Liver (tissue), 9 donors: ENCODE measurements around the gene CRACDL. TPM values are rescaled to one million over a fixed set of nuclear protein-coding genes. Genes with fewer than 3 reads are reported as not detected.

ENCODE experiments used
- DNase-seq: peaks from one replicate; pipeline ENCODE4 v3.0.0-alpha.2; 2017; ENCODE audit warnings: low spot score
- H3K27ac ChIP-seq, 2 donors: one replicate each; pipeline ENCODE4 v1.7.0; 2013; ENCODE audit warnings: inconsistent platforms in 2 of 2, low read length in 2 of 2, control low read depth in 1 of 2, low read depth in 1 of 2, mild to moderate bottlenecking in 1 of 2
- H3K27me3 ChIP-seq, 4 donors: one replicate each; pipeline versions ENCODE4 v1.6.1 to v1.7.0; 2013; ENCODE audit warnings: low read length in 3 of 4, inconsistent platforms in 1 of 4, mild to moderate bottlenecking in 1 of 4, moderate library complexity in 1 of 4; ENCODE audit not compliant: control insufficient read depth in 4 of 4, insufficient read depth in 4 of 4
- H3K36me3 ChIP-seq, 4 donors: one replicate each; pipeline versions ENCODE4 v1.6.1 to v1.7.0; 2013; ENCODE audit warnings: low read length in 3 of 4, mild to moderate bottlenecking in 3 of 4, low read depth in 1 of 4, moderate library complexity in 1 of 4; ENCODE audit not compliant: control insufficient read depth in 4 of 4, insufficient read depth in 3 of 4
- H3K4me1 ChIP-seq, 4 donors: one replicate each; pipeline versions ENCODE4 v1.6.1 to v1.7.0; 2013; ENCODE audit warnings: low read length in 3 of 4, mild to moderate bottlenecking in 3 of 4, moderate library complexity in 1 of 4; ENCODE audit not compliant: control insufficient read depth in 4 of 4, insufficient read depth in 4 of 4
- H3K4me3 ChIP-seq, 3 donors: one replicate each; pipeline versions ENCODE4 v1.6.1 to v1.7.0; 2013; ENCODE audit warnings: low read length in 3 of 3, control low read depth in 1 of 3, low read depth in 1 of 3, mild to moderate bottlenecking in 1 of 3
- H3K9ac ChIP-seq, 2 donors: one replicate each; pipeline ENCODE4 v1.7.0; 2013; ENCODE audit warnings: low read length in 2 of 2, mild to moderate bottlenecking in 2 of 2, moderate library complexity in 2 of 2, control low read depth in 1 of 2, low read depth in 1 of 2
- H3K9me3 ChIP-seq, 4 donors: one replicate each; pipeline versions ENCODE4 v1.6.1 to v1.7.0; 2013; ENCODE audit warnings: low read length in 3 of 4; ENCODE audit not compliant: control insufficient read depth in 4 of 4
- EGR1 ChIP-seq, 2 donors: IDR thresholded peaks; 2 replicates each; pipeline ENCODE4 v1.6.1; 2016 to 2018; ENCODE audit warnings: antibody characterized with exemption in 2 of 2, low read depth in 2 of 2
- FOXA1 ChIP-seq: IDR thresholded peaks from 2 replicates; pipeline ENCODE4 v1.6.1; 2016; ENCODE audit warnings: antibody characterized with exemption
- FOXA2 ChIP-seq: IDR thresholded peaks from 2 replicates; pipeline ENCODE4 v1.6.1; 2016; ENCODE audit warnings: antibody characterized with exemption
- GABPA ChIP-seq, 2 donors: IDR thresholded peaks in 1 of 2; conservative IDR thresholded peaks in 1 of 2; 2 replicates each; pipeline ENCODE4 v1.6.1; 2016; ENCODE audit warnings: antibody characterized with exemption in 2 of 2, mild to moderate bottlenecking in 1 of 2, moderate library complexity in 1 of 2
- HNF4A ChIP-seq, 2 donors: conservative IDR thresholded peaks; 2 replicates each; pipeline ENCODE4 v1.6.1; 2016; ENCODE audit warnings: antibody characterized with exemption in 2 of 2, mild to moderate bottlenecking in 2 of 2
- HNF4G ChIP-seq: IDR thresholded peaks from 2 replicates; pipeline ENCODE4 v1.6.1; 2016; ENCODE audit warnings: antibody characterized with exemption
- JUND ChIP-seq, 2 donors: IDR thresholded peaks; 2 replicates each; pipeline ENCODE4 v1.6.1; 2016; ENCODE audit warnings: antibody characterized with exemption in 2 of 2
- NR2F2 ChIP-seq: IDR thresholded peaks from 2 replicates; pipeline ENCODE4 v1.6.1; 2016; ENCODE audit warnings: antibody characterized with exemption
- RAD21 ChIP-seq, 2 donors: IDR thresholded peaks; 2 replicates each; pipeline ENCODE4 v1.6.1; 2016; ENCODE audit warnings: antibody characterized with exemption in 2 of 2, mild to moderate bottlenecking in 2 of 2
- RXRA ChIP-seq, 2 donors: IDR thresholded peaks; 2 replicates each; pipeline ENCODE4 v1.6.1; 2017 to 2018; ENCODE audit warnings: antibody characterized with exemption in 2 of 2, mild to moderate bottlenecking in 1 of 2
- SP1 ChIP-seq: IDR thresholded peaks from 2 replicates; pipeline ENCODE4 v1.6.1; 2018; ENCODE audit warnings: antibody characterized with exemption, mild to moderate bottlenecking
- TAF1 ChIP-seq: conservative IDR thresholded peaks from 2 replicates; pipeline ENCODE4 v1.6.1; 2016; ENCODE audit warnings: antibody characterized with exemption, mild to moderate bottlenecking
- YY1 ChIP-seq: IDR thresholded peaks from 2 replicates; pipeline ENCODE4 v1.6.1; 2016; ENCODE audit warnings: antibody characterized with exemption, mild to moderate bottlenecking
- WGBS: extraction: QIAGEN DNeasy Blood & Tissue Kit; methylation state at CpG from one replicate; pipeline ENCODE4 v1.1.7; 2013; 5-methylcytosine and 5-hydroxymethylcytosine counted together
- polyA plus RNA-seq, 2 donors: library from polyadenylated mRNA; stranded (reverse) in 1 of 2; unstranded in 1 of 2; fragments of 200-250 nt in 1 of 2; fragments of >200 nt in 1 of 2; fragmentation: Nextera tagmentation in 1 of 2; extraction: Ambion mirVana in 1 of 2; gene quantifications; one replicate each; pipeline versions ENCODE4 v1.2.1 to v1.2.3, GENCODE V29; 2013 to 2015
- total RNA-seq, 2 donors: library from RNA; depleted of rRNA; stranded (reverse); fragments of >200 nt; gene quantifications; one replicate each; pipeline ENCODE4 v1.2.3, GENCODE V29; 2014
- TF ChIP-seq, protein P1 (sequence below): IDR thresholded peaks from 2 replicates; pipeline ENCODE4 v1.6.1; 2016; ENCODE audit warnings: antibody characterized with exemption
- TF ChIP-seq, protein P2 (sequence below): IDR thresholded peaks from 2 replicates; pipeline ENCODE4 v1.6.1; 2016; ENCODE audit warnings: antibody characterized with exemption
- TF ChIP-seq, protein P3 (sequence below): IDR thresholded peaks from 2 replicates; pipeline ENCODE4 v1.6.1; 2016; ENCODE audit warnings: antibody characterized with exemption, mild to moderate bottlenecking
- TF ChIP-seq, protein P4 (sequence below): fragments of 150-350 bp; IDR thresholded peaks from 2 replicates; pipeline ENCODE4 v1.5.1; 2017; ENCODE audit warnings: improper control_type of control experiment, low read depth, low read length; ENCODE audit not compliant: missing input control
- TF ChIP-seq, protein P5 (sequence below): IDR thresholded peaks from 2 replicates; pipeline ENCODE4 v1.6.1; 2016; ENCODE audit warnings: antibody characterized with exemption
- donor health status: healthy.
- donor health status: healthy.
- donor health status: healthy.
- donor health status: healthy.
- donor health status: healthy.

The CRACDL gene
- total and polyA plus RNA-seq, 4 donors, result 0.13 to 0.46 (median 0.29) TPM

DNA sequence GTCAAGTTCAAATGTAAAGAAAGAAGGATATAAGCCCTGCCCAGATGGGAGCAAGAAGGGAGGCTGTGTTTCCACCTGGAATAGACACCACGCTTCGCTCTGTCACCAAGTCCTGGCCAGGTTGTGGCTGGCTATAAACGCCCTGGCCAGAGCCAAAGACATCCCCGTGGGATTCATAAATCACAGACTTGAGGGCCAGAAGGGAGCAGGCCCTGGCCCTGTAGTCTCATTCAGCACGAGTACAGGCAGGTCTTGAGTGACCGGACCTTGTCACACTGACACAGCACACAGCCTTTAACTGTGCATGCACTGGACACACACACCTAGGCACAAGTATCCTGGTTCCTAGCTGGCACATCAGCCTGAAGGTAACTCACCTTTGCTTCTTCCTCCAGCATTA is 110.6 kb downstream of the CRACDL start:
- 91% methylated on average over 6 of the region's 6 CpGs for WGBS
- no peak for DNase-seq
- TF ChIP-seq JUND (IDR thresholded peaks at IDR 0.05) (no peak), HNF4G (no peak), TAF1 (no peak), SP1 (no peak), NR2F2 (no peak), FOXA1 (no peak), GABPA (IDR thresholded peaks at IDR 0.05 in 1 of 2, conservative IDR thresholded peaks at IDR 0.05 in 1 of 2) (no peak), EGR1 (IDR thresholded peaks at IDR 0.05; ENCODE audit: low read depth in 2 of 2) (no peak), RAD21 (IDR thresholded peaks at IDR 0.05) (no peak), HNF4A (conservative IDR thresholded peaks at IDR 0.05) (no peak), YY1 (no peak), FOXA2 (no peak), RXRA (IDR thresholded peaks at IDR 0.05) (no peak)
- TF ChIP-seq, protein P1, sequence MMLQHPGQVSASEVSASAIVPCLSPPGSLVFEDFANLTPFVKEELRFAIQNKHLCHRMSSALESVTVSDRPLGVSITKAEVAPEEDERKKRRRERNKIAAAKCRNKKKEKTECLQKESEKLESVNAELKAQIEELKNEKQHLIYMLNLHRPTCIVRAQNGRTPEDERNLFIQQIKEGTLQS, result no peak
- TF ChIP-seq, protein P2, sequence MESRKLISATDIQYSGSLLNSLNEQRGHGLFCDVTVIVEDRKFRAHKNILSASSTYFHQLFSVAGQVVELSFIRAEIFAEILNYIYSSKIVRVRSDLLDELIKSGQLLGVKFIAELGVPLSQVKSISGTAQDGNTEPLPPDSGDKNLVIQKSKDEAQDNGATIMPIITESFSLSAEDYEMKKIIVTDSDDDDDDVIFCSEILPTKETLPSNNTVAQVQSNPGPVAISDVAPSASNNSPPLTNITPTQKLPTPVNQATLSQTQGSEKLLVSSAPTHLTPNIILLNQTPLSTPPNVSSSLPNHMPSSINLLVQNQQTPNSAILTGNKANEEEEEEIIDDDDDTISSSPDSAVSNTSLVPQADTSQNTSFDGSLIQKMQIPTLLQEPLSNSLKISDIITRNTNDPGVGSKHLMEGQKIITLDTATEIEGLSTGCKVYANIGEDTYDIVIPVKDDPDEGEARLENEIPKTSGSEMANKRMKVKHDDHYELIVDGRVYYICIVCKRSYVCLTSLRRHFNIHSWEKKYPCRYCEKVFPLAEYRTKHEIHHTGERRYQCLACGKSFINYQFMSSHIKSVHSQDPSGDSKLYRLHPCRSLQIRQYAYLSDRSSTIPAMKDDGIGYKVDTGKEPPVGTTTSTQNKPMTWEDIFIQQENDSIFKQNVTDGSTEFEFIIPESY, result no peak
- TF ChIP-seq, protein P3, sequence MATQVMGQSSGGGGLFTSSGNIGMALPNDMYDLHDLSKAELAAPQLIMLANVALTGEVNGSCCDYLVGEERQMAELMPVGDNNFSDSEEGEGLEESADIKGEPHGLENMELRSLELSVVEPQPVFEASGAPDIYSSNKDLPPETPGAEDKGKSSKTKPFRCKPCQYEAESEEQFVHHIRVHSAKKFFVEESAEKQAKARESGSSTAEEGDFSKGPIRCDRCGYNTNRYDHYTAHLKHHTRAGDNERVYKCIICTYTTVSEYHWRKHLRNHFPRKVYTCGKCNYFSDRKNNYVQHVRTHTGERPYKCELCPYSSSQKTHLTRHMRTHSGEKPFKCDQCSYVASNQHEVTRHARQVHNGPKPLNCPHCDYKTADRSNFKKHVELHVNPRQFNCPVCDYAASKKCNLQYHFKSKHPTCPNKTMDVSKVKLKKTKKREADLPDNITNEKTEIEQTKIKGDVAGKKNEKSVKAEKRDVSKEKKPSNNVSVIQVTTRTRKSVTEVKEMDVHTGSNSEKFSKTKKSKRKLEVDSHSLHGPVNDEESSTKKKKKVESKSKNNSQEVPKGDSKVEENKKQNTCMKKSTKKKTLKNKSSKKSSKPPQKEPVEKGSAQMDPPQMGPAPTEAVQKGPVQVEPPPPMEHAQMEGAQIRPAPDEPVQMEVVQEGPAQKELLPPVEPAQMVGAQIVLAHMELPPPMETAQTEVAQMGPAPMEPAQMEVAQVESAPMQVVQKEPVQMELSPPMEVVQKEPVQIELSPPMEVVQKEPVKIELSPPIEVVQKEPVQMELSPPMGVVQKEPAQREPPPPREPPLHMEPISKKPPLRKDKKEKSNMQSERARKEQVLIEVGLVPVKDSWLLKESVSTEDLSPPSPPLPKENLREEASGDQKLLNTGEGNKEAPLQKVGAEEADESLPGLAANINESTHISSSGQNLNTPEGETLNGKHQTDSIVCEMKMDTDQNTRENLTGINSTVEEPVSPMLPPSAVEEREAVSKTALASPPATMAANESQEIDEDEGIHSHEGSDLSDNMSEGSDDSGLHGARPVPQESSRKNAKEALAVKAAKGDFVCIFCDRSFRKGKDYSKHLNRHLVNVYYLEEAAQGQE, result no peak
- TF ChIP-seq, protein P4, sequence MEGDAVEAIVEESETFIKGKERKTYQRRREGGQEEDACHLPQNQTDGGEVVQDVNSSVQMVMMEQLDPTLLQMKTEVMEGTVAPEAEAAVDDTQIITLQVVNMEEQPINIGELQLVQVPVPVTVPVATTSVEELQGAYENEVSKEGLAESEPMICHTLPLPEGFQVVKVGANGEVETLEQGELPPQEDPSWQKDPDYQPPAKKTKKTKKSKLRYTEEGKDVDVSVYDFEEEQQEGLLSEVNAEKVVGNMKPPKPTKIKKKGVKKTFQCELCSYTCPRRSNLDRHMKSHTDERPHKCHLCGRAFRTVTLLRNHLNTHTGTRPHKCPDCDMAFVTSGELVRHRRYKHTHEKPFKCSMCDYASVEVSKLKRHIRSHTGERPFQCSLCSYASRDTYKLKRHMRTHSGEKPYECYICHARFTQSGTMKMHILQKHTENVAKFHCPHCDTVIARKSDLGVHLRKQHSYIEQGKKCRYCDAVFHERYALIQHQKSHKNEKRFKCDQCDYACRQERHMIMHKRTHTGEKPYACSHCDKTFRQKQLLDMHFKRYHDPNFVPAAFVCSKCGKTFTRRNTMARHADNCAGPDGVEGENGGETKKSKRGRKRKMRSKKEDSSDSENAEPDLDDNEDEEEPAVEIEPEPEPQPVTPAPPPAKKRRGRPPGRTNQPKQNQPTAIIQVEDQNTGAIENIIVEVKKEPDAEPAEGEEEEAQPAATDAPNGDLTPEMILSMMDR, result no peak
- TF ChIP-seq, protein P5, sequence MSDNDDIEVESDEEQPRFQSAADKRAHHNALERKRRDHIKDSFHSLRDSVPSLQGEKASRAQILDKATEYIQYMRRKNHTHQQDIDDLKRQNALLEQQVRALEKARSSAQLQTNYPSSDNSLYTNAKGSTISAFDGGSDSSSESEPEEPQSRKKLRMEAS, result no peak
- no peaks in the 10 kb centered on the region for H3K36me3 ChIP-seq
- H3K27me3 ChIP-seq, result no peaks in the 10 kb centered on the region
- no peaks in the 10 kb centered on the region for H3K9me3 ChIP-seq
- no peak overlapping the region for H3K9ac ChIP-seq
- peaks cover 0 to 6% (median 0%) of the 10 kb centered on the region in 4 donors for H3K4me1 ChIP-seq
- H3K27ac ChIP-seq, result no peak overlapping the region
- no peak overlapping the region for H3K4me3 ChIP-seq
